Hematopoietic multipotent progenitor cell treated with erythropoietin and hydrocortisone succinate and interleukin-3 and kit ligand, for 17 days (in vitro differentiated cells): ENCODE results near the gene IFI27L1.
A peak's percentile ranks its signal among the peaks of the same experiment; 100 is the strongest.

Source experiments
- DNase-seq: peaks from one replicate; pipeline ENCODE4 v3.0.0-alpha.2; 2015; ENCODE audit warnings: low spot score

Gene IFI27L1

DNA sequence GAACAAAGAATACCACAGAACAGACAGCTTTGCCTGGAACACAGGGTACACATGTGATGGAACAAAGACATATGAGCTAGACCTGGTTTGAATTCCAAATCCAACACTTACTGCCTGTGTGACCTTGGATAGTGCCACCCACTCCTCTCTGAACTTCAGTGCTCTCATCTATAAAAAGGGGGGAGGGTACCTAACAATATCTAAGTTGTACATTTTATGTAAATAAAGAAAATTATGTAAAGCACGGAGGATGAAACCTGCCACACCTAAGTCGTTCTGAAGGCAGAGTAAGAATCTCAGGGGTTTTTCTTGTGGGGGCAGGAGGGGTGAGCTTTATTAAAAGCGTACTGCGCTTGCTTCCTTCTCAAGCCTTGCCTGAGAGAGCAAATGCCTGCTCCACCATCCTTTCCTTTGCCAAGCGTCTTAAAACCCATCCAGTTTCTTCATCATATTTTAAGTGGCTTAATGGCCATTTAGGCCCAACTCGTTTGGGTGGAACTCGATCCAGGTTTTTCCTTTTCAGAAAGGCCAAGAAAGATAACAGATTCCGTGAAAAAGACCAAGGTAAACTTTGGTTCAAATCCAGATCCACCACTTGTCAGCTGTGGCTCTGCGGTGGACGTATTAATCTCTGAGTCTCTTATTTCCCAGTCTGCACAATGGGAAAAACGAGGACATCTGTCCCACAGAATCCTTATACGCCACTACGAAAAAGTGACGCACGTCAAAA lies 1.1 kb upstream of the IFI27L1 start:
- peak; percentile 36 for DNase-seq

DNA sequence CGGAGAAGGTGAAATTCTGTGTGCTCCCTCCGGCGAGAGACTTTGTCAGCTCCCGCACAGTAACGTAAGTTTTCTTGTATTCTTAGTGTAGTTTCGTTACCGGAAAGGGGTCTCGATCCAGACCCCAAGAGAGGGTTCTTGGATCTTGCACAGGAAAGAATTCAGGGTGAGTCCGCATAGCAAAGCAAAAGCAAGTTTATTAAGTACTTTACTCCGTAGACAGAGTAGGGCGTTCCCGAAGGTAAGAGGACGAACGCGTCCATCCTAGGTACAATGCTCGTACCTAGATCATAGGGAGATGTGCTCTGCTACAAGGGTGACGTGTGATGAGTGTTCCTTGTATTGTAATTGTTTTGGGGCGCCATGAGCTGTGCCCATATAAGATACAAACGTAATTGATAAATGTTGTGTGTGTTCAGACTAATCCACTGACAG lies 293 bp downstream of the IFI27L1 start:
- no peak for DNase-seq

GRCh38 chr14:94087891-94088290 lies 6.8 kb downstream of the IFI27L1 start:
- DNase-seq, result no peak

DNA sequence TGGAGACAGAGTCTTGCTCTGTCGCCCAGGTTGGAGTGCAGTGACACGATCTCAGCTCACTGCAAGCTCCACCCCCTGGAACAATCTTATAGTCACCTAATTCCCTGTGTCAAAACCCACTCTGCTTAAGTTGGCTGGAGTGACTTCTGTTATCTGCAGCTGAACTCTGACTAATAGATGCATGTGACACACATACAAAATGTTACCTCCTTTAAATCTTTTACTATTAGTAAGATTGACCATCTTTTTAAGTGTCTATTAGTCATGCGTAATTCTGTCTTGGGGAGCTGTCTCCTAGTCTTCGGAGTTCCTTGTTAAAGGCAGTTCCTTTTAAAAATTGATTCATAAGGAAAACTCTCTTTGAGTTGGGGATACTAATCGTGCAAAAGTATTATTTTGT lies 7.4 kb downstream of the IFI27L1 start:
- DNase-seq, result no peak

GRCh38 chr14:94089479-94089878 lies 8.4 kb downstream of the IFI27L1 start:
- no peak for DNase-seq

DNA sequence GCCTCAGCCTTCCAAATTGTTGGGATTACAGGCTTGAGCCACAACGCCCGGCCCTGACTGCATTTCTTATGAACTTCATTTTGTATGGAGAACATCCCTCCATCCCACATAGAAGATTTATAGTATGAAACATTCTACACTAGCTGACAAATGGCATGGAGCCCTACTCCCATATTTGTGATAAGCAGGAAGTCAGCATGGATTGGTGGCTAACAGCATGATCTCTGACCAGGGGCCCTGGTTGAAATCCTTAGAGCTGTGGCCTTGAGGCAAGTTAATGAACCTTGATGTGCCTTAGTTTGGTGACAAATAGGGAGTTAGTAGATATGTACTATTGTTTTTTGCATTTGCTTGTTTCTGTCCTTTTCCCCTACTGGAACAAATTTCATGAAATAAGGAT lies 12.3 kb downstream of the IFI27L1 start:
- no peak for DNase-seq

DNA sequence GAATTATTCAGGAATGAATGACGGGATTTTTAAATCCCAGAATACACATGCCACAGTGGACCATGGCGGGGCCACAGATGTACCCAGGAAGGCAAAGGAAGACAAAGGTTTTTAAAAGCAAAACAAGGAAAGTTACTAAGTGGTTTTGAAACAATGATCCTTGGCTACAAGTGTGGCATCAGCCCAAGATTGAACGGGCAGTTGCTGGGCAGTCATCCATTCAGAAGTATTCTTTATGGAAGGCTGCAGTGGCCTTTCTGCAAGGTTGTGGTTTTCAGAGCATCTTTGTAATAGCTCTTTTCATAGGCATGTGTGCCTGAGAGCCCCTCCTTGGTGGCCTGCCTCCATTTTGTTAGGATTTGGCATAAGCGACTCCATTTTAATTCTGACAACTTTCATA lies 16.0 kb downstream of the IFI27L1 start:
- no peak for DNase-seq

DNA sequence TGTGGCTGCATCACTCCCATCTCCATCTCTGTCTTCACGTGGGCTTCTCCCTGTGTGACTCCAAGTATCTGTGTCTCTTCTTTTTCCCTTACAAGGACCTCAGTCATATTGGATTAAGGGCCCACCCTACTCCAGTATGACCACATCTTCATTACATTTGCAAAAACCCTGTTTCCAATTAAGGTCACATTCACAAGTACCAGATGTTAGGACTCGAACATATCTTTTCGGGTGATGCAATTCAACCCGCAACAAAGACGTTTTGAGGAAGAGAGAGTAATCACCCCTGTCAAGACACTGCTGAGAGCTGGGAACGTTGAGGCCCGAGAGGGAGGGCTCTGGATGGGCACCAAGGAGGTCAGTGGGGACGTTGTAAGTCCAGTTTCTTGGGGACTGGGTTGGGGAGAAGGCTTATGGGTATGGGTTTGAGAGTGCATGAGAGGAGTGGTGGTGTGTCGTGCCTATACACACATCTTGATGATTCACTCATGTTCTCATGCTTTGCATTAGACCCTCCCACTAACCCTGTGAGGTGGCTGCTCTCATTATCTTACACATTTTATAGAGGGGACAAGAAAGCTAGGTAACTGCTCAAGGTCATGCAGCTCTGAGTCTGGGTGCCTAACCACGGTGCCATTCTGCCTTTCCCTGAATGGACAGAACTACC lies 17.3 kb downstream of the IFI27L1 start:
- no peak for DNase-seq

GRCh38 chr14:94099006-94099405 lies 17.9 kb downstream of the IFI27L1 start:
- no peak for DNase-seq

DNA sequence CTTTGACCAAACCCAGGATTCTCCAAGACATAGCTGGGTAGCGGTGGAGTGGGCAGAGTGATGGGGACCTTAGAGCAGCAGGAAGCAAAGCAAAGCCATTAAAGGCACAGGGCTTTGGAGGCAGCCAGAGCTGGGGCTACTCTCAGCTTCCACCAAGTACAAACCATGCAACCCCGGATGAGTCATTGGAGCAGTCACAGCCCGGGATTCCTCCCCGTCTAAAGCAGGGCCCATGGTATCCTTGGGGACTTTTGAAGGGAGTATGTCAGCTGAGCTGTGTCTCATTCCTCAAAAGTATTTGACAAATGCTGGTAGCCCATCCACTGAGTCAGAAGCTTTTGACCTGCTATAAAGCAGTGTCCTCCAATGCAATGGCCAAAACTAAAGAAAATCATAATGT lies 19.7 kb downstream of the IFI27L1 start:
- DNase-seq, result no peak

GRCh38 chr14:94101748-94102147 lies 20.6 kb downstream of the IFI27L1 start:
- DNase-seq, result no peak

DNA sequence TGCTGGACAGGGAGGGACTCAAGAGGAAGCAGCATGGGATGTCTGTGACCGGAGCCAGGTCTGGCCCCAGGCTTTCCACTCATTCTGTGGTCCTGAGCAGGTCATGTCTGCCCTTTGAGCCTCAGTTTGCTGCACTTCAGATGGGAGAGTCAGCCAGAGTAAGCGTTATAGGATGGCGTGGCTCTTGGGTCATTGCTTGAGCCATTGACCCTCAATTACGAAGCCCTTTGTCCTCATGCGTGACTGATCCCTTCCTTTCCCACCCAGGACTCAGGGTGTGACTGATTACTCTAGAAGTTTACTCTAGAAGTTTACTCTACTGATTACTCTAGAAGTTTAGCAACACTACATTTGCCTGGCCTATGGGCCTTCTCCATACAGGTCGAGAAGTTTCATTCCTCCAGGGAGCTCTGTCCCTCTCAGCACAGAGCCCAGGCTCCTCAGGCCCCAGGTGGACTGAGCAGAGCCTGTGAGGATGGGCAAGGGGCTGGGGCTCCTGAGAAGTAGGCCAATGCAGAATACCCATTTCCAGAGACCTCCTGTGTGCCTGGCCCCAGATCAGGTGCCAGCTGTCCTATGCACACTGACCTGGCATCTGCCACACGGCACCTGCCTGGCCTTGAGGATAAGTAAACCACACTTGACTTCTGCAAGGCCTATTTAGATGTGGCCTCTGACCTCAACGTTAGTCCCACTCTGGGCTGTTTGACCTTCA lies 21.8 kb downstream of the IFI27L1 start:
- no peak for DNase-seq

DNA sequence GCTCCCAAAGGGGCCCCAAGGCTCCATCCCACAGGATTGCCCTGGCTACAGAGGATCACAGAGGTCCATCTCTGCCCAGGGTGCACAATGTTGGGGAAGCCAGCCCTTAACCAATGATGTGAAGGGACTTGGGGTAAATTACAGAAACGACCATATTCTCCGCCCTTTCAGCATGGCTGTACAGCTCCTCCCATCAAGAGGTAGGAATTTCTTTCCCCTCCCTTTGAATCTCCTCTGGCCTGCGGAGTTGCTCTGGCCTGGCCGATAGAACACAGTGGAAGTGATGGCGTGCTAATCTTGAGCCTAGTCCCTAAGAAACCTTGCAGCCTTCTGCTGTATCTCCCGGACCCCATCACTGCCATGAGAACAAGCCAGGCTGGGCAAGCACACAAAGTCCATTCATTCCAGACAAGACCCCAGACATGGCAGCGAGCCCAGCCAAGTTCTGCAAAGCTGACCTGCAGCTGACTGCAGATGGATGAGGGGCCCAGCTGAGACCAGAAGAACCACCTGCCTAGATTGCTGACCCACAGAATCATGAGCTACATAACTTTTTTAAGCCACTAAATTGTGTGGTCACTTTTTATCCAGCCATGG lies 22.5 kb downstream of the IFI27L1 start:
- no peak for DNase-seq

GRCh38 chr14:94104731-94105130 lies 23.6 kb downstream of the IFI27L1 start:
- no peak for DNase-seq

DNA sequence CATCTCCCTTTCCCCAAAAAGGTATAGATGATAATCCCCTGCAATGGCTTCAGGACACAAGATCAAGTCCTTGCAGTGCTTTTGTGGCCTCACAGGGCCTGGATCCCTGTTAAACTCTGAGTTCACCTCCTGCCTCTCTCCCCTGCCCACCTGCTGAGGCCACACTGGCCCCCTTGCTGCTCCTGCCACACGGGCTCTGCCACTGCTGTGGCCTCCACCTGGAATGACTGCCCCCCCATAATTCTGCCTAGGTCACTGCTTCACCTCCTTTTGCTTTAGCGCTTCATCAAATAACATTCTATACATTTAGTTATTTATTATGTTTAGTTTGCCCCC lies 28.8 kb downstream of the IFI27L1 start:
- DNase-seq, result no peak

- peak; percentile 72 for DNase-seq
These were observed 29.6 kb downstream of the IFI27L1 start, which contains the start of gene IFI27 for GRCh38 chr14:94110552-94111181. IFI27 (plus strand) TSS chr14:94110736.

GRCh38 chr14:94111276-94112095 lies 30.4 kb downstream of the IFI27L1 start:
- no peak for DNase-seq

- no peak for DNase-seq
These were observed 31.5 kb downstream of the IFI27L1 start for GRCh38 chr14:94112513-94113063.

- no peak for DNase-seq
These were observed 32.0 kb downstream of the IFI27L1 start for GRCh38 chr14:94113073-94113472.

DNA sequence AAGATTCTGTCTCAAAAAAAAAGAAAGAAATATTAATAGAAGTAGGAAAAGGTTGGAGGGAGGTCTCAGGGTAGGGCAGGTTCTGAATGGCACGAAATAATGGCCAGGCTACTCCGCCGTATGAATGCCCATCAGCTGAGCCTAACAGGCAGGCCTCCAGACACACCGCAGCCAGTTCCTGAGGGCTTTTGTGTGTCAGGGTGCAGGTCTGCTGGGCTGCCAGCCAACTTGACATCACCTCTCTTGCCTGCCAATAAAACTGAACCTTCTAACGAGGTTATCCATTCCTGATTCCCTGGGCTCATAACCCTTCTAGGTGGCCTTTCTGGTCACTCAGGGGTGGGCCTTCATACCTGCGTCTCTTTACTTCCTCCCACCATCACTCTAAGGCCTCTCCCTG lies 32.4 kb downstream of the IFI27L1 start:
- no peak for DNase-seq
